NCI-H345 (cell line): ENCODE data around the gene TRABD.
"Not testable (repeated sequence)": the region's sequence is repeated elsewhere in the genome, so short reads cannot be mapped to it uniquely, and the experiment has no call there.

Experiments used
- DNase-seq: peaks from one replicate; lab custom pipeline; 2025; lab: John Stamatoyannopoulos, UW

TRABD gene

GRCh38 chr22:50204571-50204970 lies 18.9 kb downstream of the TRABD start:
- no peak for DNase-seq

- not testable (repeated sequence) for DNase-seq
Measured at GRCh38 chr22:50204998-50205397, 19.3 kb downstream of the TRABD start.

- no peak for DNase-seq
Measured at GRCh38 chr22:50205781-50206569, 20.3 kb downstream of the TRABD start.

- no peak for DNase-seq
Measured at GRCh38 chr22:50206599-50206998, 20.9 kb downstream of the TRABD start.

- DNase-seq = no peak
Measured at GRCh38 chr22:50207383-50208140, 21.8 kb downstream of the TRABD start.

- DNase-seq = no peak
Measured at GRCh38 chr22:50208430-50208938, 22.8 kb downstream of the TRABD start.

- DNase-seq = no peak
Measured at GRCh38 chr22:50208939-50209892, 23.5 kb downstream of the TRABD start.

GRCh38 chr22:50209893-50210292 lies 24.2 kb downstream of the TRABD start:
- DNase-seq = peak; percentile 12

GRCh38 chr22:50210378-50211139 lies 24.8 kb downstream of the TRABD start:
- no peak for DNase-seq

- no peak for DNase-seq
Measured at GRCh38 chr22:50211147-50211546, 25.4 kb downstream of the TRABD start.

- DNase-seq = no peak
Measured at GRCh38 chr22:50213263-50213662, 27.6 kb downstream of the TRABD start.

- DNase-seq = no peak
Measured at GRCh38 chr22:50215297-50216054, 29.8 kb downstream of the TRABD start.

GRCh38 chr22:50216055-50216683 lies 30.5 kb downstream of the TRABD start:
- DNase-seq = no peak

- no peak for DNase-seq
Measured at GRCh38 chr22:50216684-50217520, 31.2 kb downstream of the TRABD start.

- no peak for DNase-seq
Measured at GRCh38 chr22:50217543-50218152, 31.9 kb downstream of the TRABD start.

- DNase-seq = peak; percentile 63
Measured at GRCh38 chr22:50218153-50218995, 32.7 kb downstream of the TRABD start.

GRCh38 chr22:50218996-50219727 lies 33.4 kb downstream of the TRABD start:
- DNase-seq = peak; percentile 82
